Skeletal muscle satellite cell (primary cell): ENCODE results near the gene SNX27. TPM values are rescaled to one million over a fixed set of nuclear protein-coding genes. Genes with fewer than 3 reads are reported as not detected.

ENCODE experiments used
- H3K27me3 ChIP-seq: 2 replicates; pipeline ENCODE4 v1.7.0; 2013; ENCODE audit warnings: low read length; ENCODE audit not compliant: control insufficient read depth, insufficient read depth
- H3K36me3 ChIP-seq: 2 replicates; pipeline ENCODE4 v1.7.0; 2013; ENCODE audit warnings: mild to moderate bottlenecking, control low read depth, low read length; ENCODE audit not compliant: insufficient read depth
- H3K4me1 ChIP-seq: 2 replicates; pipeline ENCODE4 v1.7.0; 2013; ENCODE audit warnings: low read length; ENCODE audit not compliant: control insufficient read depth, insufficient read depth
- H3K4me2 ChIP-seq: 2 replicates; pipeline ENCODE4 v1.7.0; 2013; ENCODE audit warnings: mild to moderate bottlenecking, low read length
- H3K4me3 ChIP-seq: 2 replicates; pipeline ENCODE4 v1.7.0; 2013; ENCODE audit warnings: low read length
- H3K9ac ChIP-seq: 2 replicates; pipeline ENCODE4 v1.7.0; 2013; ENCODE audit warnings: mild to moderate bottlenecking, low read depth, low read length, moderate library complexity
- H3K9me3 ChIP-seq: replicated peaks from 2 replicates; pipeline ENCODE4 v1.7.0; 2013; ENCODE audit warnings: mild to moderate bottlenecking, control low read depth, low read length
- total RNA-seq: library from RNA; depleted of rRNA; stranded (reverse); fragments of >200 nt; gene quantifications from 2 replicates; pipeline ENCODE4 v1.2.3, GENCODE V29; 2012; rRNA removed

The SNX27 gene
- total RNA-seq, result 20.3 and 25.3 TPM in 2 replicates

DNA sequence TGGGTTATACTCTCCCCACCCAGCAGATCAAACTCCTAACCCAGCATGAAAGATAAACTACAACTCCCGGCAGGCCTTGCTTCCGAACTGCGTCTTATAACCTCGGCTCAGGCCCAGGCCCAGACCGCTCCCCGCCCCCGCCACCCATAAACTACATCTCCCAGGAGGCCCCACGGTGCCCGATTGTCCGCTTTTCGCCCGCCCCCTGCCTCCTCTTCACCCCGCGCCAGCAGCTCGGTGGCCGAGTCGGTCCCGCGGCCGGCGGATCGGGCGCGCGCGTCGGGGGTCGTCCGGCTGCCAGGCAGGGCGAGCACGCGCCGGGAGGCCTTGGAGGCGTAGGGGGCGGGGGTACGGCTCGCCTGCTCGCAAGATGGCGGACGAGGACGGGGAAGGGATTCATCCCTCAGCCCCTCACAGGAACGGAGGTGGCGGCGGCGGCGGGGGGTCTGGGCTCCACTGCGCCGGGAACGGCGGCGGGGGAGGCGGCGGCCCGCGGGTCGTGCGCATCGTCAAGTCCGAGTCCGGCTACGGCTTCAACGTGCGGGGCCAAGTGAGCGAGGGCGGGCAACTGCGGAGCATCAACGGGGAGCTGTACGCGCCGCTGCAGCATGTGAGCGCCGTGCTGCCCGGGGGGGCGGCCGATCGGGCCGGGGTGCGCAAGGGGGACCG, at the start of gene SNX27:
Gene SNX27, plus strand, starts transcription at position 219 of the 669 bp plus-strand sequence. Its CDS starts 152 bp downstream, at position 371.
- no peaks in the 10 kb centered on the region for H3K27me3 ChIP-seq
- peaks cover 36% of the 10 kb centered on the region for H3K4me1 ChIP-seq
- no peaks in the 10 kb centered on the region for H3K36me3 ChIP-seq

DNA sequence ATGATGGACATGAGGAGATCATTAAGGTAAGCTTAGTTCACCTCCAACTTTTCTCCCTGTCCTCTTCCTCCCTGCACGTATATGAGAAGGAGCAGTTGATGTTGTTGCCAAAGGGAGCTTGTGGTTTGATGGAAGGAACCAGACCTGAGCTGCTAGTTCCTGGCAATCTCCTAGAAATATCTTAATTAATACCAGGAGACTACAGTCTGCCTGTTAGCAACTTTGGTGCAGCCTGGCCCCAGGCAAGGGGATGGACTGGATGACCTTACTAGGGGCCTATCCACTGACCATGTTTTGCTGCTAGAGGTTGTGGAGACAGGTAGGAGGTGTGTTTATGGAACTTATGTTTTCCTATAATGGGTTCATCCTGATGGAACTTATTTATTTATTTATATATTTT, 49.2 kb upstream of the SNX27 start:
- Histone ChIP-seq H3K9me3 (no peaks in the 10 kb centered on the region), H3K36me3 (peaks cover 34% of the 10 kb centered on the region), H3K27me3 (no peaks in the 10 kb centered on the region), H3K4me1 (peaks cover 3% of the 10 kb centered on the region), H3K9ac (no peak overlapping the region), H3K4me2 (no peak overlapping the region), H3K4me3 (no peak overlapping the region)

More for the DNA sequence above, at the start of gene SNX27:
- no peaks in the 10 kb centered on the region for H3K9me3 ChIP-seq
- peak within 1 kb of the TSS; percentile 89 for H3K9ac ChIP-seq
- H3K4me3 ChIP-seq, result peak within 1 kb of the TSS; percentile 96
- peak within 1 kb of the TSS; percentile 97 for H3K4me2 ChIP-seq

GRCh38 chr1:151563376-151563775, 48.5 kb upstream of the SNX27 start:
- Histone ChIP-seq H3K4me3 (no peak overlapping the region), H3K9ac (no peak overlapping the region), H3K36me3 (peaks cover 31% of the 10 kb centered on the region), H3K9me3 (no peaks in the 10 kb centered on the region), H3K4me2 (no peak overlapping the region), H3K27me3 (no peaks in the 10 kb centered on the region), H3K4me1 (peaks cover 3% of the 10 kb centered on the region)

- no peak overlapping the region for H3K4me3 ChIP-seq
- no peaks in the 10 kb centered on the region for H3K27me3 ChIP-seq
- H3K36me3 ChIP-seq, result peaks cover 38% of the 10 kb centered on the region
- H3K9me3 ChIP-seq, result no peaks in the 10 kb centered on the region
- H3K9ac ChIP-seq, result no peak overlapping the region
- no peaks in the 10 kb centered on the region for H3K4me1 ChIP-seq
- no peak overlapping the region for H3K4me2 ChIP-seq
These were observed 46.2 kb upstream of the SNX27 start for GRCh38 chr1:151565502-151566189.

DNA sequence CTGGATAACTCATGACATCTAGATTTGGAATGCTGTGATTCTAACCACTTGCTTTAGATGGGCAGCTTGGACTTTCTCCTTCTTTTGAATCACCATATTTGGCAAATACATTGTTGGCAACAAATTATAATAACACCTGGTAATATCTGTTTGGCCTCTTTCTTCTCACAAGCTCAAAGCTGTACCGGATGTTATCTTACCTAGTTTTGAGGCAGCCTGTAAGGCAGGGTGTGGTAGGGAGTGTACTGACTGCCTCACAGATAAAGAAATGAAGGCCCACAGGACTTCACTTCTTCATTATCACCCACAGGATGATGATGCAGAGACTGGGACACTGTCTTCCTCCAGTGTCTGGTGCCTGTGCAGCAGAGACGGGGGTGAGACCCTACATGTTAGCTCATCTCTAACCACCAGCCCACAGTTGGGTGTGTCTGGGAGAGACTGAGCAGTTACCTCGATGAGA, 43.2 kb upstream of the SNX27 start:
- Histone ChIP-seq H3K4me2 (no peak overlapping the region), H3K4me3 (no peak overlapping the region), H3K9me3 (no peaks in the 10 kb centered on the region), H3K4me1 (no peaks in the 10 kb centered on the region), H3K9ac (no peak overlapping the region), H3K27me3 (no peaks in the 10 kb centered on the region), H3K36me3 (peaks cover 38% of the 10 kb centered on the region)

GRCh38 chr1:151570819-151571218, 41.0 kb upstream of the SNX27 start:
- peaks cover 12% of the 10 kb centered on the region for H3K4me1 ChIP-seq

DNA sequence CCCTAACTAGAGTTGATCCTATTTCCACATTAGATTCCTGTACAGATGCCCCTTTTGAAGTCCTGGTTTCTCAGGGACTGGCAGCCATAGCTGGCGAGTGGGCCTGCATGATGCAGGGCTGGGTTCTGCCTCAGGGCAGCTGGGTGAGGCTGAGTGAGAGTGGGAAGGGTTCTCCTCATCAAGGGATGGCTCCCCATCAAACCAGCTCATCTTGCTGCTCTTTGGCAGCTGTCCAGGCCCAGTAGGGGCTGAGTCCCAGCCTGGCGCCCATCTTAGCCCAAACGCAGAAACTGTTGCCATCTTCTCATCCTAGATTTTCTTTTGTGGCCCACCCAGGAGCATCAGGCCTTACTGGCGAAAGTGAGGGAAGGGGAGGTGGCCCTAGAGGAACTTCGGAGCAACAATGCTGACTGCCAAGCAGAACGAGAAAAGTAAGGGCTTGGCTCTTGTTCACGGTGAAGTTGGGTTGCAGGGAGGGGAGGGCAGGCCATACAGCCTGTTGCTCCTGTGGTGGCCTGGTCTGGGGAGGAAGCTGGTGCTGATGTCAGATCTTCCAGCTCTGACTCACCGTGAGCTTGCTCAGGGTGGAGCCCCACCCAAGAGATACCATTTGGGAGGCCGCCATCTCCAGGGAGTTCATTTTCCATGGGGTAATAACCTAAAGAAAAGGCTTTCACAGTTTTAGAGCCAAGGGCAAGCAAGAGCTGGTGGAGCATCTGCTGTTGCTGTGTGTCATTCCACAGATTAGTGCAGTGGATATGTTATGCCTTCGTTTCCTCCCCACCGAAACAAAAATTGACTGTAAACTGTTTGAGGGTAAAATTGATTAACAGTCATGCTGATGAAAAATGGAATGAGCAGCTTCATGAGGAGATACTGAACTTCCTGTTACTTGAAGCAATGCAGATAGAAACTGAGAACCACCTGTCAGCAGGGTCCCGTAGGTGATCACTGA, 37.0 kb upstream of the SNX27 start:
- Histone ChIP-seq H3K9me3 (no peaks in the 10 kb centered on the region), H3K27me3 (no peaks in the 10 kb centered on the region), H3K4me2 (peak overlapping the region; percentile 11), H3K4me1 (peaks cover 21% of the 10 kb centered on the region), H3K36me3 (peaks cover 50% of the 10 kb centered on the region), H3K4me3 (no peak overlapping the region), H3K9ac (no peak overlapping the region)

More at GRCh38 chr1:151570819-151571218, 41.0 kb upstream of the SNX27 start:
- Histone ChIP-seq H3K36me3 (peaks cover 44% of the 10 kb centered on the region), H3K4me3 (no peak overlapping the region), H3K27me3 (no peaks in the 10 kb centered on the region), H3K9ac (no peak overlapping the region), H3K9me3 (no peaks in the 10 kb centered on the region), H3K4me2 (no peak overlapping the region)

- no peaks in the 10 kb centered on the region for H3K27me3 ChIP-seq
- H3K36me3 ChIP-seq, result peaks cover 64% of the 10 kb centered on the region
- H3K9ac ChIP-seq, result no peak overlapping the region
- no peaks in the 10 kb centered on the region for H3K9me3 ChIP-seq
- peaks cover 21% of the 10 kb centered on the region for H3K4me1 ChIP-seq
- no peak overlapping the region for H3K4me2 ChIP-seq
- H3K4me3 ChIP-seq, result no peak overlapping the region
These were observed 34.7 kb upstream of the SNX27 start for GRCh38 chr1:151577173-151577572.

GRCh38 chr1:151578941-151579340, 32.9 kb upstream of the SNX27 start:
- Histone ChIP-seq H3K36me3 (peaks cover 72% of the 10 kb centered on the region), H3K4me2 (no peak overlapping the region), H3K9ac (no peak overlapping the region), H3K27me3 (no peaks in the 10 kb centered on the region), H3K4me3 (no peak overlapping the region), H3K4me1 (peaks cover 26% of the 10 kb centered on the region), H3K9me3 (no peaks in the 10 kb centered on the region)

GRCh38 chr1:151579436-151580225, 32.2 kb upstream of the SNX27 start:
- Histone ChIP-seq H3K4me2 (no peak overlapping the region), H3K9ac (no peak overlapping the region), H3K36me3 (peaks cover 66% of the 10 kb centered on the region), H3K9me3 (no peaks in the 10 kb centered on the region), H3K27me3 (no peaks in the 10 kb centered on the region), H3K4me3 (no peak overlapping the region), H3K4me1 (peaks cover 29% of the 10 kb centered on the region)
